ENCODE data around the gene TFAP2A. TPM values are rescaled to one million over a fixed set of nuclear protein-coding genes. Genes with fewer than 3 reads are reported as not detected.

The TFAP2A gene
- total and polyA plus RNA-seq, 2 donors from 2014 or later, result 10.1 to 16.2 TPM

GRCh38 chr6:10413262-10413849 lies 1.5 kb downstream of the TFAP2A start:
- Histone ChIP-seq H3K9me3 (ENCODE audit: control insufficient read depth in 2 of 3, insufficient read depth in 1 of 3, low read length in 3 of 3) (peaks cover 0 to 5% (median 0%) of the 10 kb centered on the region in 3 donors), H3K27ac (ENCODE audit: low read depth in 2 of 2, low read length in 2 of 2) (peak overlapping the region; percentile 83), H3K9ac (ENCODE audit: low read length in 3 of 3) (peak overlapping the region in 2 of 3 donors; percentile 48 to 73), H3K4me1 (ENCODE audit: control insufficient read depth in 2 of 3, insufficient read depth in 2 of 3, low read depth in 1 of 3, low read length in 3 of 3) (peaks cover 0 to 17% (median 0%) of the 10 kb centered on the region in 3 donors), H3K27me3 (ENCODE audit: control insufficient read depth, insufficient read depth, low read length) (peaks cover 59% of the 10 kb centered on the region), H3K36me3 (ENCODE audit: control insufficient read depth in 2 of 3, insufficient read depth in 3 of 3, low read length in 3 of 3) (no peaks in the 10 kb centered on the region), H3K4me3 (ENCODE audit: low read length in 3 of 3) (peak overlapping the region; percentile 43 to 67 (median 56))
- FAIRE-seq, result no peak
- peak in 3 of 5 donors; percentile 13 to 52 (median 17) for DNase-seq
- TF ChIP-seq, protein P1, sequence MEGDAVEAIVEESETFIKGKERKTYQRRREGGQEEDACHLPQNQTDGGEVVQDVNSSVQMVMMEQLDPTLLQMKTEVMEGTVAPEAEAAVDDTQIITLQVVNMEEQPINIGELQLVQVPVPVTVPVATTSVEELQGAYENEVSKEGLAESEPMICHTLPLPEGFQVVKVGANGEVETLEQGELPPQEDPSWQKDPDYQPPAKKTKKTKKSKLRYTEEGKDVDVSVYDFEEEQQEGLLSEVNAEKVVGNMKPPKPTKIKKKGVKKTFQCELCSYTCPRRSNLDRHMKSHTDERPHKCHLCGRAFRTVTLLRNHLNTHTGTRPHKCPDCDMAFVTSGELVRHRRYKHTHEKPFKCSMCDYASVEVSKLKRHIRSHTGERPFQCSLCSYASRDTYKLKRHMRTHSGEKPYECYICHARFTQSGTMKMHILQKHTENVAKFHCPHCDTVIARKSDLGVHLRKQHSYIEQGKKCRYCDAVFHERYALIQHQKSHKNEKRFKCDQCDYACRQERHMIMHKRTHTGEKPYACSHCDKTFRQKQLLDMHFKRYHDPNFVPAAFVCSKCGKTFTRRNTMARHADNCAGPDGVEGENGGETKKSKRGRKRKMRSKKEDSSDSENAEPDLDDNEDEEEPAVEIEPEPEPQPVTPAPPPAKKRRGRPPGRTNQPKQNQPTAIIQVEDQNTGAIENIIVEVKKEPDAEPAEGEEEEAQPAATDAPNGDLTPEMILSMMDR (IDR thresholded peaks at IDR 0.05; ENCODE audit: borderline replicate concordance, extremely low read depth, insufficient read depth), result no peak
- intact Hi-C loops (cut with DNase I), result loop anchor here (10.0 kb wide), 1 partner anchor 379 kb away; no protein-coding TSS in a partner anchor

DNA sequence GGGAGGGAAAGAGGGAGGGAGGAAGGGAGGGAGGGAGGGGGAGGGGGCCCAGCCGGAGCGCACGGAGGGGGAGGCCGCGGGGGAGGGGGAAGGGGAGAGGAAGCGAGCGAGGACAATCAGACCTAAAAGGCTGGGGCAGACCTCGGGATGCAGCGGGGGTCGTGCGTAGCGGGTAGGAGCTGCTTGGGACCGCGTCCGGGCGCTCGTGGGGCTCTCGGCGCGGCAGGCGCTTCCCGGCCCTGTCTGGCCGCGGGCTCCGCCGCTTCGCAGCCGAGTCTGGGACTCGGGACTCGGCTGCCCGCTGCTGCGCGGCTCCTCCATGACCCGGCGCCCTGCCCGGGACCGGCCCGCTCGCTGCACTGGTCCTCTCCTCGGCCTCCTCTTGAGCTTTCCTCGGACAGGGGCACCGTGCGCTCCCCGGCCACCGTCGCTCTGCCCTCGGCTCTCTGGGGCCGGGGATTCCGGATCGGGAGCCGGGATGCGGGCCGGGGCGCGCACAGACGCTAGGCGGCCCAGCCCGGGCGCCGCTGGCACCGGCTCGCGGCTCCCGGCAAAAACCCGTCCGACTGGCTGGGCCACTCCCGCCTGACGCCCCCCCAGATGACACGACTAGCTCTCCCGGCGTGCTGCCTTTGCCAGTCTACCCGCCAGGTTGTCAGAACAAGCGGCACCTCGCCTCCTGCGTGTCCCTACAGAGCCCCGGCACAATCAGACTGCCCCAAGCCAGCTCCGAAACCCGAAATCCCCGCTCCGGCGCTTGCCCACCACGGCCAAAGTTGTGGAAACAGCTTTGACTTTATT lies 2.2 kb downstream of the TFAP2A start:
- Histone ChIP-seq H3K36me3 (ENCODE audit: control insufficient read depth in 2 of 3, insufficient read depth in 3 of 3, low read length in 3 of 3) (no peaks in the 10 kb centered on the region), H3K9me3 (ENCODE audit: control insufficient read depth in 2 of 3, insufficient read depth in 1 of 3, low read length in 3 of 3) (peaks cover 0 to 5% (median 0%) of the 10 kb centered on the region in 3 donors), H3K27ac (ENCODE audit: low read depth in 2 of 2, low read length in 2 of 2) (peak overlapping the region; percentile 83), H3K9ac (ENCODE audit: low read length in 3 of 3) (peak overlapping the region; percentile 48 to 73 (median 50)), H3K27me3 (ENCODE audit: control insufficient read depth, insufficient read depth, low read length) (peaks cover 60% of the 10 kb centered on the region), H3K4me3 (ENCODE audit: low read length in 3 of 3) (peak overlapping the region; percentile 21 to 79 (median 77)), H3K4me1 (ENCODE audit: control insufficient read depth in 2 of 3, insufficient read depth in 2 of 3, low read depth in 1 of 3, low read length in 3 of 3) (peaks cover 0 to 17% (median 0%) of the 10 kb centered on the region in 3 donors)
- DNase-seq (peak; percentile 41 to 90 (median 65)), FAIRE-seq (no peak)
- TF ChIP-seq, protein P1 (IDR thresholded peaks at IDR 0.05; ENCODE audit: borderline replicate concordance, extremely low read depth, insufficient read depth), result no peak
- intact Hi-C loops (cut with DNase I), result loop anchor here (10.0 kb wide), 1 partner anchor 378 kb away; no protein-coding TSS in a partner anchor

DNA sequence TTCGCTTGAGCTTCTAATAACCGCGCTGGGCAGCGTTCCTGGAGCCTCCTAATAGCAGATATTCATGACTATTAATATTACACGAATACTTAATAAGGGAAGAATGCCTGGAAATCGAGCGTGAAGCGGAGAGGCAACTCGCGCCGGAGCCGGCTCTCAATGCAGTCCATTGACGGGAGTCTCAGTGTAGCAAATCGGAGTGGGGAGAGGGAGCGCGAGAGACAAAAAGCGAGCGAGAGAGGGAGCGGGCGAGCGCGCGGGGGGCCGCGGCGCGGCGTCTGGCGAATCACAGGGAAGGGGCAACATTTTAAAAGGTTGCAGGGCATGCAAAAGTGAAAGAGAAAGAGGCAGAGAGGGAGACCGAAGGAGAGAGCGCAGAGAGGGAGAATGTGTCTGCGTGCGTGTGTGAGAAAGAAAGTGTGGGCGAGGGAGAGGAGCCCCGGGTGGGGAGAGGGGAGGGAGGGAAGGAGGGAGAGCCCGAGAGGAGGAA lies 2.9 kb downstream of the TFAP2A start:
- Histone ChIP-seq H3K9me3 (ENCODE audit: control insufficient read depth in 2 of 3, insufficient read depth in 1 of 3, low read length in 3 of 3) (peaks cover 0 to 5% (median 0%) of the 10 kb centered on the region in 3 donors), H3K27ac (ENCODE audit: low read depth in 2 of 2, low read length in 2 of 2) (peak overlapping the region; percentile 47 to 79), H3K4me3 (ENCODE audit: low read length in 3 of 3) (peak overlapping the region; percentile 65 to 79 (median 77)), H3K27me3 (ENCODE audit: control insufficient read depth, insufficient read depth, low read length) (peaks cover 62% of the 10 kb centered on the region), H3K4me1 (ENCODE audit: control insufficient read depth in 2 of 3, insufficient read depth in 2 of 3, low read depth in 1 of 3, low read length in 3 of 3) (peaks cover 0 to 17% (median 0%) of the 10 kb centered on the region in 3 donors), H3K9ac (ENCODE audit: low read length in 3 of 3) (peak overlapping the region; percentile 50 to 89 (median 77)), H3K36me3 (ENCODE audit: control insufficient read depth in 2 of 3, insufficient read depth in 3 of 3, low read length in 3 of 3) (no peaks in the 10 kb centered on the region)
- peak; percentile 76 to 84 (median 81) for DNase-seq
- no peak for FAIRE-seq
- TF ChIP-seq, protein P1 (IDR thresholded peaks at IDR 0.05; ENCODE audit: borderline replicate concordance, extremely low read depth, insufficient read depth), result no peak
- intact Hi-C loops (cut with DNase I), result loop anchor here (10.0 kb wide), 1 partner anchor 377 kb away; no protein-coding TSS in a partner anchor

All from kidney (tissue), 14 donors.